HG02798 (cell line): Measurements from ENCODE around the gene PLCL2.

ENCODE experiments used
- ATAC-seq: cut with Tn5 transposase; IDR thresholded peaks from one replicate; pipeline ENCODE4 v1.9.1; 2021; ENCODE audit warnings: mild to moderate bottlenecking; ENCODE audit not compliant: unreplicated experiment, poor library complexity

The PLCL2 gene

GRCh38 chr3:16864610-16865313, 20.0 kb upstream of the PLCL2 start:
- no peak for ATAC-seq

GRCh38 chr3:16865335-16865734, 19.4 kb upstream of the PLCL2 start:
- no peak for ATAC-seq

GRCh38 chr3:16866571-16866970, 18.2 kb upstream of the PLCL2 start:
- no peak for ATAC-seq

- ATAC-seq = no peak
These were observed 16.2 kb upstream of the PLCL2 start for GRCh38 chr3:16868513-16868912.

GRCh38 chr3:16869261-16870005, 15.3 kb upstream of the PLCL2 start:
- ATAC-seq = no peak

- ATAC-seq = no peak
These were observed 12.6 kb upstream of the PLCL2 start for GRCh38 chr3:16871915-16872842.

GRCh38 chr3:16873872-16874271, 10.9 kb upstream of the PLCL2 start:
- ATAC-seq = no peak

- ATAC-seq = no peak
These were observed 8.7 kb upstream of the PLCL2 start for GRCh38 chr3:16875876-16876550.

- no peak for ATAC-seq
These were observed 7.2 kb upstream of the PLCL2 start for GRCh38 chr3:16877505-16877904.

GRCh38 chr3:16877911-16878310, 6.8 kb upstream of the PLCL2 start:
- no peak for ATAC-seq

GRCh38 chr3:16881896-16882630, 2.7 kb upstream of the PLCL2 start:
- no peak for ATAC-seq

- no peak for ATAC-seq
These were observed 1.6 kb upstream of the PLCL2 start for GRCh38 chr3:16883057-16883722.

- ATAC-seq = no peak
These were observed 1.1 kb upstream of the PLCL2 start for GRCh38 chr3:16883723-16884083.

- ATAC-seq = peak; percentile 40
These were observed 539 bp upstream of the PLCL2 start for GRCh38 chr3:16884084-16884747.

- ATAC-seq = peak; percentile 21
These were observed 993 bp downstream of the PLCL2 start for GRCh38 chr3:16885593-16886302.

GRCh38 chr3:16886303-16886683, 1.5 kb downstream of the PLCL2 start:
- ATAC-seq = no peak

GRCh38 chr3:16887130-16887529, 2.4 kb downstream of the PLCL2 start:
- ATAC-seq = no peak

GRCh38 chr3:16888356-16888755, 3.6 kb downstream of the PLCL2 start:
- ATAC-seq = no peak
